H1 (cell line): ENCODE results near the gene SGMS1. TPM values are rescaled to one million over a fixed set of nuclear protein-coding genes. Genes with fewer than 3 reads are reported as not detected.

Source experiments
- CTCF ChIA-PET: fragments of 300-600 bp; sonication (Branson Sonifier 250); formaldehyde crosslinking; loops from one replicate; lab custom pipeline; 2021; ENCODE audit not compliant: partially characterized antibody; lab: Charles Lee
- POLR2A ChIA-PET: fragments of 300-600 bp; sonication (Branson Sonifier 250); formaldehyde crosslinking; loops from one replicate; lab custom pipeline; 2021; ENCODE audit warnings: inconsistent platforms; ENCODE audit not compliant: partially characterized antibody; lab: Charles Lee
- DNase-seq, 2 experiments: peaks; one replicate each; pipeline versions ENCODE4 v3.0.0 to v3.0.0-alpha.2; 2010 to 2022; ENCODE audit warnings: low spot score in 2 of 2, low read depth in 1 of 2, mixed read lengths in 1 of 2
- FAIRE-seq: peaks from 2 replicates; lab custom pipeline; 2011; peaks lifted over from hg19 to GRCh38; lab: Jason Lieb, UNC
- H2AFZ ChIP-seq: 2 replicates; pipeline ENCODE4 v1.8.1; 2012; ENCODE audit warnings: low read length, inconsistent platforms
- H2AK5ac ChIP-seq: 2 replicates; pipeline ENCODE4 v1.6.1; 2013; ENCODE audit warnings: low read depth, low read length
- H2BK120ac ChIP-seq: replicated peaks from 2 replicates; pipeline ENCODE3; 2013; ENCODE audit warnings: low read depth, low read length, inconsistent platforms
- H2BK12ac ChIP-seq: 2 replicates; pipeline ENCODE4 v1.6.1; 2013; ENCODE audit warnings: low read depth, low read length
- H2BK15ac ChIP-seq: 2 replicates; pipeline ENCODE4 v1.6.1; 2013; ENCODE audit warnings: low read length
- H2BK20ac ChIP-seq: 2 replicates; pipeline ENCODE4 v1.6.1; 2013; ENCODE audit warnings: low read length
- H2BK5ac ChIP-seq: 2 replicates; pipeline ENCODE4 v1.6.1; 2013; ENCODE audit warnings: low read depth, low read length
- H3K14ac ChIP-seq: 2 replicates; pipeline ENCODE4 v1.6.1; 2013; ENCODE audit warnings: inconsistent platforms; ENCODE audit not compliant: insufficient read length
- H3K18ac ChIP-seq: 2 replicates; pipeline ENCODE4 v1.6.1; 2013; ENCODE audit warnings: low read length; ENCODE audit errors: extremely low read depth
- H3K23ac ChIP-seq: 2 replicates; pipeline ENCODE4 v1.6.1; 2013; ENCODE audit warnings: inconsistent platforms; ENCODE audit not compliant: insufficient read length
- H3K23me2 ChIP-seq: 2 replicates; pipeline ENCODE4 v1.6.1; 2013; ENCODE audit warnings: low read depth, low read length
- H3K27ac ChIP-seq: 2 replicates; pipeline ENCODE4 v1.6.1; 2011; ENCODE audit warnings: low read depth, low read length, inconsistent platforms
- H3K27me3 ChIP-seq, 4 experiments: replicated peaks in 1 of 4; 1 replicate in 1 of 4; 2 replicates in 3 of 4; pipeline versions ENCODE4 v1.6.1 to v1.8.1; 2011 to 2013; ENCODE audit warnings: low read length in 3 of 4, mild to moderate bottlenecking in 3 of 4, inconsistent platforms in 2 of 4, mixed read lengths in 2 of 4, moderate library complexity in 1 of 4; ENCODE audit not compliant: control insufficient read depth in 3 of 4, insufficient read depth in 3 of 4; ENCODE audit errors: extremely low read depth in 1 of 4
- H3K36me3 ChIP-seq, 4 experiments: 2 replicates each; pipeline versions ENCODE4 v1.6.1 to v1.8.1; 2011 to 2013; ENCODE audit warnings: mild to moderate bottlenecking in 4 of 4, low read length in 3 of 4, moderate library complexity in 2 of 4, control low read depth in 1 of 4, inconsistent platforms in 1 of 4; ENCODE audit not compliant: insufficient read depth in 4 of 4, control insufficient read depth in 2 of 4
- H3K4ac ChIP-seq: replicated peaks from 2 replicates; pipeline ENCODE3; 2013; ENCODE audit warnings: low read length, low read depth, mixed read lengths, inconsistent platforms; ENCODE audit not compliant: insufficient read length
- H3K4me1 ChIP-seq, 4 experiments: replicated peaks in 1 of 4; 1 replicate in 1 of 4; 2 replicates in 3 of 4; pipeline versions ENCODE4 v1.6.1 to v1.8.1; 2011 to 2013; ENCODE audit warnings: low read length in 3 of 4, inconsistent platforms in 2 of 4, mixed read lengths in 1 of 4; ENCODE audit not compliant: insufficient read depth in 4 of 4, control insufficient read depth in 3 of 4
- H3K4me2 ChIP-seq, 2 experiments: 2 replicates each; pipeline versions ENCODE4 v1.6.1 to v1.8.1; 2011 to 2013; ENCODE audit warnings: low read depth in 2 of 2, low read length in 2 of 2, control low read depth in 1 of 2, inconsistent platforms in 1 of 2, mild to moderate bottlenecking in 1 of 2; ENCODE audit not compliant: insufficient read depth in 1 of 2
- H3K4me3 ChIP-seq, 4 experiments: fragments of 200-600, 300-600 bp in 1 of 4; sonication (generic), shearing (Covaris generic), sonication (Bioruptor Twin) in 1 of 4; 2 replicates each; pipeline versions ENCODE4 v1.5.1 to v1.8.1; 2011 to 2016; ENCODE audit warnings: low read length in 4 of 4, low read depth in 3 of 4, control low read depth in 2 of 4, inconsistent platforms in 2 of 4, mild to moderate bottlenecking in 2 of 4, mixed read lengths in 1 of 4, moderate library complexity in 1 of 4; ENCODE audit not compliant: insufficient read depth in 2 of 4; ENCODE audit errors: extremely low read depth in 1 of 4
- H3K56ac ChIP-seq: replicated peaks from 2 replicates; pipeline ENCODE3; 2013; ENCODE audit warnings: low read depth, mild to moderate bottlenecking, mixed read lengths, low read length, inconsistent platforms; ENCODE audit not compliant: insufficient read length
- H3K79me1 ChIP-seq: 2 replicates; pipeline ENCODE4 v1.6.1; 2013; ENCODE audit warnings: low read depth, low read length, control low read depth
- H3K79me2 ChIP-seq, 2 experiments: 2 replicates each; pipeline versions ENCODE4 v1.6.1 to v1.8.1; 2012 to 2013; ENCODE audit warnings: low read length in 2 of 2, mild to moderate bottlenecking in 2 of 2, inconsistent platforms in 1 of 2; ENCODE audit not compliant: insufficient read depth in 2 of 2, control insufficient read depth in 1 of 2
- H3K9ac ChIP-seq, 4 experiments: replicated peaks in 1 of 4; 1 replicate in 1 of 4; 2 replicates in 3 of 4; pipeline versions ENCODE4 v1.6.1 to v1.8.1; 2011 to 2013; ENCODE audit warnings: low read depth in 3 of 4, low read length in 3 of 4, control low read depth in 2 of 4, mild to moderate bottlenecking in 2 of 4, moderate library complexity in 2 of 4, inconsistent platforms in 1 of 4; ENCODE audit errors: extremely low read depth in 1 of 4
- H3K9me3 ChIP-seq, 2 experiments: 2 replicates each; pipeline versions ENCODE4 v1.6.1 to v1.8.1; 2012 to 2013; ENCODE audit warnings: mild to moderate bottlenecking in 2 of 2, moderate library complexity in 2 of 2, control low read depth in 1 of 2, inconsistent platforms in 1 of 2, low read depth in 1 of 2, low read length in 1 of 2, mixed read lengths in 1 of 2; ENCODE audit not compliant: insufficient read depth in 2 of 2
- H4K20me1 ChIP-seq, 2 experiments: replicated peaks in 1 of 2; 2 replicates each; pipeline versions ENCODE3 to v1.8.1; 2011 to 2013; ENCODE audit warnings: inconsistent platforms in 2 of 2, low read length in 2 of 2, mild to moderate bottlenecking in 1 of 2; ENCODE audit not compliant: insufficient read depth in 2 of 2, control insufficient read depth in 1 of 2
- H4K5ac ChIP-seq: 2 replicates; pipeline ENCODE4 v1.6.1; 2013; ENCODE audit warnings: low read length, low read depth, mixed read lengths, inconsistent platforms; ENCODE audit not compliant: insufficient read length
- H4K8ac ChIP-seq: 2 replicates; pipeline ENCODE4 v1.8.0; 2013; ENCODE audit warnings: mild to moderate bottlenecking, moderate library complexity, low read length, inconsistent platforms; ENCODE audit not compliant: insufficient read depth; ENCODE audit errors: extremely low read depth
- H4K91ac ChIP-seq: replicated peaks from 2 replicates; pipeline ENCODE3; 2013; ENCODE audit warnings: low read length, mixed read lengths, inconsistent platforms; ENCODE audit not compliant: insufficient read length
- ASH2L ChIP-seq: fragments of 200-600, 300-600 bp; sonication (generic); IDR thresholded peaks from one replicate; pipeline ENCODE4 v1.7.1; 2017; ENCODE audit warnings: low read length
- CBX8 ChIP-seq: fragments of 300-800, 300-1000 bp; sonication (generic); IDR thresholded peaks from 2 replicates; pipeline ENCODE4 v1.7.1; 2016; ENCODE audit warnings: low read depth, low read length, borderline replicate concordance
- CHD1 ChIP-seq: IDR thresholded peaks from 2 replicates; pipeline ENCODE4 v1.6.1; 2012; ENCODE audit warnings: low read depth, low read length, improper control_type of control experiment
- FOSL1 ChIP-seq: IDR thresholded peaks from 2 replicates; pipeline ENCODE4 v1.6.1; 2011; ENCODE audit warnings: mild to moderate bottlenecking, low read depth, low read length, moderate library complexity; ENCODE audit not compliant: insufficient read depth
- NANOG ChIP-seq: IDR thresholded peaks from 2 replicates; pipeline ENCODE4 v1.6.1; 2011; ENCODE audit warnings: low read length, low read depth, mild to moderate bottlenecking, inconsistent platforms; ENCODE audit not compliant: insufficient read depth, poor library complexity, severe bottlenecking
- SIN3A ChIP-seq, 2 experiments: IDR thresholded peaks in 1 of 2; conservative IDR thresholded peaks in 1 of 2; 2 replicates each; pipeline ENCODE4 v1.6.1; 2011 to 2012; ENCODE audit warnings: low read length in 2 of 2, improper control_type of control experiment in 1 of 2, low read depth in 1 of 2, mild to moderate bottlenecking in 1 of 2
- SP2 ChIP-seq: IDR thresholded peaks from 2 replicates; pipeline ENCODE4 v1.6.1; 2012; ENCODE audit warnings: mild to moderate bottlenecking, low read length, inconsistent platforms
- USF2 ChIP-seq: IDR thresholded peaks from 2 replicates; pipeline ENCODE4 v1.6.1; 2011; ENCODE audit warnings: low read length, improper control_type of control experiment
- polyA plus RNA-seq, 7 experiments: library from polyadenylated mRNA; depleted of rRNA in 3 of 7; stranded (reverse) in 5 of 7; unstranded in 2 of 7; fragments of >200 nt in 5 of 7; fragments of 200-250 nt in 2 of 7; gene quantifications; 1 replicate in 5 of 7; 2 replicates in 1 of 7; 4 replicates in 1 of 7; pipeline versions ENCODE4 v1.2.1 to v1.2.3, GENCODE V29; 2011 to 2013; ENCODE audit warnings: missing spikeins in 2 of 7, mixed read lengths in 2 of 7
- total RNA-seq: library from RNA; stranded (reverse); fragmentation: NEBNext Ultra II Directional; extraction: Animal tissue kit (Norgen Biotek cat#: 25700); gene quantifications from 2 replicates; pipeline ENCODE4 v1.2.1, GENCODE V29; 2021
- TF ChIP-seq, protein P1 (sequence below), 3 experiments: IDR thresholded peaks; 1 replicate in 2 of 3; 2 replicates in 1 of 3; pipeline versions ENCODE4 v1.5.1 to v1.6.1; 2011; ENCODE audit warnings: low read length in 3 of 3, mild to moderate bottlenecking in 3 of 3, inconsistent platforms in 2 of 3, low read depth in 1 of 3, moderate library complexity in 1 of 3; ENCODE audit not compliant: insufficient read depth in 1 of 3; ENCODE audit errors: control extremely low read depth in 1 of 3

SGMS1 gene
- total and polyA plus RNA-seq, 2 of the 8 experiments (the other 6 are each of a cell fraction or from before 2014, with no cell fraction given) = 6.0 to 15.6 TPM

DNA sequence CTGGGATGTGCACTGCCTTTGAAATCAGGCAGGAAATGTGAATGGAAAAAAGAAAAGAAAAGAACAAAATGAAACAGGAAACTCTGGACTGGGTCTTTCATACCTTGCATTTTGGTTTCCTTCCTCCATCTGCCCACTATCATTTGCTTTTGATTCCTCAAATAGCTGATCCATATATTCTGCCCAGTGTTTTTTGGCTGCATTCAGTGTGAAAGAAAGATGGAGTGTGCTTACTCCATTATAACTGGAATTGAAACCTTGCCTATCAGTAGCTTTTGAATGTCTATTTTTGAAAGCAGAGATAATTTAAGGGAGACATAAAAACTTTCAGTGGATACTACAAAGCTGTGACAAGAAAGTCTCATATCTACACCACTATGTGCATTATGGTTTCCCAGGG is 308.3 kb downstream of the SGMS1 start:
- Histone ChIP-seq H3K27me3 (no peaks in the 10 kb centered on the region), H3K36me3 (no peaks in the 10 kb centered on the region), H2BK5ac (no peak overlapping the region), H3K9ac (no peak overlapping the region), H3K9me3 (no peaks in the 10 kb centered on the region), H3K18ac (no peak overlapping the region), H3K4me2 (no peak overlapping the region), H2BK20ac (no peak overlapping the region), H3K79me2 (no peaks in the 10 kb centered on the region), H3K23ac (no peak overlapping the region), H3K27ac (no peak overlapping the region), H2BK12ac (no peak overlapping the region), H4K8ac (no peak overlapping the region), H4K20me1 (no peaks in the 10 kb centered on the region), H3K56ac (no peak overlapping the region), H3K23me2 (no peaks in the 10 kb centered on the region), H3K14ac (no peak overlapping the region), H2AK5ac (no peak overlapping the region), H2BK15ac (no peak overlapping the region), H3K4ac (no peak overlapping the region), H2AFZ (no peak overlapping the region), H2BK120ac (no peak overlapping the region), H3K4me1 (no peaks in the 10 kb centered on the region), H4K5ac (no peak overlapping the region), H3K4me3 (no peak overlapping the region), H3K79me1 (no peaks in the 10 kb centered on the region), H4K91ac (no peak overlapping the region)
- TF ChIP-seq CBX8 (no peak), SIN3A (conservative IDR thresholded peaks at IDR 0.05 in 1 of 2, IDR thresholded peaks at IDR 0.05 in 1 of 2; ENCODE audit: low read depth in 1 of 2, low read length in 2 of 2) (no peak), FOSL1 (no peak), CHD1 (no peak), ASH2L (no peak), SP2 (no peak), NANOG (no peak), USF2 (no peak)
- TF ChIP-seq, protein P1, sequence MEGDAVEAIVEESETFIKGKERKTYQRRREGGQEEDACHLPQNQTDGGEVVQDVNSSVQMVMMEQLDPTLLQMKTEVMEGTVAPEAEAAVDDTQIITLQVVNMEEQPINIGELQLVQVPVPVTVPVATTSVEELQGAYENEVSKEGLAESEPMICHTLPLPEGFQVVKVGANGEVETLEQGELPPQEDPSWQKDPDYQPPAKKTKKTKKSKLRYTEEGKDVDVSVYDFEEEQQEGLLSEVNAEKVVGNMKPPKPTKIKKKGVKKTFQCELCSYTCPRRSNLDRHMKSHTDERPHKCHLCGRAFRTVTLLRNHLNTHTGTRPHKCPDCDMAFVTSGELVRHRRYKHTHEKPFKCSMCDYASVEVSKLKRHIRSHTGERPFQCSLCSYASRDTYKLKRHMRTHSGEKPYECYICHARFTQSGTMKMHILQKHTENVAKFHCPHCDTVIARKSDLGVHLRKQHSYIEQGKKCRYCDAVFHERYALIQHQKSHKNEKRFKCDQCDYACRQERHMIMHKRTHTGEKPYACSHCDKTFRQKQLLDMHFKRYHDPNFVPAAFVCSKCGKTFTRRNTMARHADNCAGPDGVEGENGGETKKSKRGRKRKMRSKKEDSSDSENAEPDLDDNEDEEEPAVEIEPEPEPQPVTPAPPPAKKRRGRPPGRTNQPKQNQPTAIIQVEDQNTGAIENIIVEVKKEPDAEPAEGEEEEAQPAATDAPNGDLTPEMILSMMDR (IDR thresholded peaks at IDR 0.05; ENCODE audit: control extremely low read depth in 1 of 3, insufficient read depth in 1 of 3, low read depth in 1 of 3, low read length in 3 of 3) = no peak
- CTCF ChIA-PET = interaction anchor here (0.6 to 2.7 kb wide), 6 partner anchors 8 to 305 kb away, joined by 3 to 7 read pairs (median 3); no protein-coding TSS in a partner anchor
- POLR2A ChIA-PET = no interaction called here
- no peak for DNase-seq
- no peak for FAIRE-seq
